Keratinocyte (primary cell): ENCODE results near the gene DSCAML1. TPM values are rescaled to one million over a fixed set of nuclear protein-coding genes. Genes with fewer than 3 reads are reported as not detected.

Experiments used
- DNase-seq: peaks from one replicate; pipeline ENCODE4 v3.0.0-alpha.2; 2011; ENCODE audit warnings: low read depth, missing footprints, low spot score
- FAIRE-seq: peaks from 2 replicates; lab custom pipeline; 2011; peaks lifted over from hg19 to GRCh38; lab: Jason Lieb, UNC
- H2AFZ ChIP-seq: 2 replicates; pipeline ENCODE4 v1.6.0; 2012; ENCODE audit warnings: low read length, control low read depth, inconsistent platforms; ENCODE audit not compliant: control insufficient read depth
- H3K27ac ChIP-seq: 2 replicates; pipeline ENCODE4 v1.5.1; 2011; ENCODE audit warnings: low read length; ENCODE audit not compliant: control insufficient read depth, insufficient read depth
- H3K27me3 ChIP-seq: 3 replicates; pipeline ENCODE4 v1.6.0; 2011; ENCODE audit warnings: low read length; ENCODE audit not compliant: control insufficient read depth, insufficient read depth; ENCODE audit errors: extremely low read depth
- H3K36me3 ChIP-seq, 2 experiments: 2 replicates in 1 of 2; 3 replicates in 1 of 2; pipeline ENCODE4 v1.5.1; 2011; ENCODE audit warnings: low read length in 2 of 2, mild to moderate bottlenecking in 1 of 2; ENCODE audit not compliant: control insufficient read depth in 2 of 2, insufficient read depth in 2 of 2; ENCODE audit errors: extremely low read depth in 1 of 2
- H3K4me1 ChIP-seq: 3 replicates; pipeline ENCODE4 v1.5.1; 2011; ENCODE audit warnings: low read length; ENCODE audit not compliant: control insufficient read depth, insufficient read depth; ENCODE audit errors: extremely low read depth
- H3K4me2 ChIP-seq: 3 replicates; pipeline ENCODE4 v1.6.0; 2011; ENCODE audit warnings: low read depth, low read length; ENCODE audit not compliant: control insufficient read depth, insufficient read depth; ENCODE audit errors: extremely low read depth
- H3K4me3 ChIP-seq, 3 experiments: fragments of 200-600 bp in 1 of 3; sonication (generic) in 1 of 3; 2 replicates in 2 of 3; 3 replicates in 1 of 3; pipeline ENCODE4 v1.5.1; 2011 to 2016; ENCODE audit warnings: low read length in 3 of 3, mild to moderate bottlenecking in 3 of 3, control low read depth in 2 of 3, inconsistent platforms in 1 of 3, low read depth in 1 of 3, mixed read lengths in 1 of 3, mixed run types in 1 of 3, moderate library complexity in 1 of 3; ENCODE audit not compliant: control insufficient read depth in 2 of 3, insufficient read depth in 2 of 3; ENCODE audit errors: extremely low read depth in 1 of 3
- H3K79me2 ChIP-seq: 2 replicates; pipeline ENCODE4 v1.6.0; 2012; ENCODE audit warnings: low read length; ENCODE audit not compliant: control insufficient read depth, insufficient read depth
- H3K9ac ChIP-seq: 3 replicates; pipeline ENCODE4 v1.6.0; 2011; ENCODE audit warnings: low read length; ENCODE audit not compliant: control insufficient read depth, insufficient read depth; ENCODE audit errors: extremely low read depth
- H3K9me1 ChIP-seq: 3 replicates; pipeline ENCODE4 v1.6.0; 2011; ENCODE audit warnings: low read length; ENCODE audit not compliant: control insufficient read depth, insufficient read depth; ENCODE audit errors: extremely low read depth
- H3K9me3 ChIP-seq: 2 replicates; pipeline ENCODE4 v1.5.1; 2012; ENCODE audit warnings: low read depth, low read length; ENCODE audit not compliant: control insufficient read depth
- H4K20me1 ChIP-seq: 3 replicates; pipeline ENCODE4 v1.6.0; 2011; ENCODE audit warnings: low read length; ENCODE audit not compliant: control insufficient read depth, insufficient read depth; ENCODE audit errors: extremely low read depth
- EZH2 ChIP-seq: IDR thresholded peaks from one replicate; pipeline ENCODE4 v1.6.1; 2012; ENCODE audit warnings: inconsistent platforms, mild to moderate bottlenecking, low read length, moderate library complexity
- dilution Hi-C: fragments of 300-500 bp; cut with MboI; formaldehyde crosslinking; loops from one replicate; pipeline ENCODE4 v1.7.0; 2020; ENCODE audit warnings: low sequenced_read_pairs; ENCODE audit not compliant: extremely low pct_ligation_motif_present
- polyA plus RNA-seq, 5 experiments: library from polyadenylated mRNA; depleted of rRNA in 3 of 5; stranded (reverse) in 3 of 5; stranded (forward) in 1 of 5; unstranded in 1 of 5; fragments of >200 nt; gene quantifications; 1 replicate in 1 of 5; 2 replicates in 3 of 5; 3 replicates in 1 of 5; pipeline versions ENCODE4 v1.2.1 to v1.2.3, GENCODE V29; 2011 to 2012; ENCODE audit warnings: missing spikeins in 2 of 5, low read depth in 1 of 5, low replicate concordance in 1 of 5
- TF ChIP-seq, protein P1 (sequence below), 3 experiments: IDR thresholded peaks in 1 of 3; conservative IDR thresholded peaks in 1 of 3; optimal IDR thresholded peaks in 1 of 3; 2 replicates in 2 of 3; 3 replicates in 1 of 3; pipeline versions ENCODE3 to v1.5.1; 2011; ENCODE audit warnings: low read length in 3 of 3, mild to moderate bottlenecking in 3 of 3, moderate library complexity in 2 of 3, control low read depth in 1 of 3, inconsistent platforms in 1 of 3; ENCODE audit not compliant: insufficient read depth in 2 of 3; ENCODE audit errors: extremely low read depth in 1 of 3

DSCAML1 gene
- polyA plus RNA-seq, 1 donor (not counting 4 experiments of a cell fraction or from before 2014, with no cell fraction given) = not detected

DNA sequence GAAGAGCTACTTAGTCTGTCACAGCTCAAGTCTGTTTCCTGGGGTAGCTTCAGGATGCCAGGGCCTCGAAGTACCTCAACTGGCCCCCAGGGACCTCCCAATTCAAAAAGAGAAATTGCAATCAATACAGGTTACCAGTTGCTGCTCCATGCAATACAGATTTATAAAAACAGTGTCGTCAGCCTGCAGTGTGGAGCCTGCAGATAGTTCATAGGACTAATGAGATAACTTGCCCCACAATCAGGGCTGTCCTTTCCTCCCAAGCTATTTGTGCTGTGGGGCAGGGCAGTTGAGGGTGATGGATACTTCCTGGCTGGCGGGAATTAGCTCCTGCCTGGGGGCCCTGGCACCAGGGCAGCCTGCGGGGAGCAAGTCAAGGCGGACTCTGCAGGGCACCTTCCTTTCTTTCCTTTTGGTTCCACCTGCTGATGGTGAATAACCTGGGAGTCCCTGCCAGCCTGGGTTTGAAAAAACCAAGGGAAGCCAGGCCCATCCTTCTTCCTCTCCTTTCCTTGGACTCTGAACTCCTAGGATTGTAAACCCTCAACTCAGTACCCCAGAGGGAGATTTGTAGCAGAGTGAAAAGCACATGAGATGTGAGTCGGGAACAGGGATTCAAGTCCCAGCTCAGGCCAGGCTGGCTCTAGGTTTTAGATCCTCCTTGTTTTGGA, 252.8 kb downstream of the DSCAML1 start:
- dilution Hi-C loops = no loop called here
- Histone ChIP-seq H3K36me3 (no peaks in the 10 kb centered on the region), H3K4me1 (no peaks in the 10 kb centered on the region), H3K9me1 (no peaks in the 10 kb centered on the region), H2AFZ (no peak overlapping the region), H3K4me2 (no peak overlapping the region), H3K79me2 (no peaks in the 10 kb centered on the region), H3K9me3 (no peaks in the 10 kb centered on the region), H3K27ac (no peak overlapping the region), H3K9ac (no peak overlapping the region), H4K20me1 (no peaks in the 10 kb centered on the region), H3K4me3 (no peak overlapping the region), H3K27me3 (peaks cover 14% of the 10 kb centered on the region)
- DNase-seq (no peak), FAIRE-seq (no peak)
- TF ChIP-seq, protein P1, sequence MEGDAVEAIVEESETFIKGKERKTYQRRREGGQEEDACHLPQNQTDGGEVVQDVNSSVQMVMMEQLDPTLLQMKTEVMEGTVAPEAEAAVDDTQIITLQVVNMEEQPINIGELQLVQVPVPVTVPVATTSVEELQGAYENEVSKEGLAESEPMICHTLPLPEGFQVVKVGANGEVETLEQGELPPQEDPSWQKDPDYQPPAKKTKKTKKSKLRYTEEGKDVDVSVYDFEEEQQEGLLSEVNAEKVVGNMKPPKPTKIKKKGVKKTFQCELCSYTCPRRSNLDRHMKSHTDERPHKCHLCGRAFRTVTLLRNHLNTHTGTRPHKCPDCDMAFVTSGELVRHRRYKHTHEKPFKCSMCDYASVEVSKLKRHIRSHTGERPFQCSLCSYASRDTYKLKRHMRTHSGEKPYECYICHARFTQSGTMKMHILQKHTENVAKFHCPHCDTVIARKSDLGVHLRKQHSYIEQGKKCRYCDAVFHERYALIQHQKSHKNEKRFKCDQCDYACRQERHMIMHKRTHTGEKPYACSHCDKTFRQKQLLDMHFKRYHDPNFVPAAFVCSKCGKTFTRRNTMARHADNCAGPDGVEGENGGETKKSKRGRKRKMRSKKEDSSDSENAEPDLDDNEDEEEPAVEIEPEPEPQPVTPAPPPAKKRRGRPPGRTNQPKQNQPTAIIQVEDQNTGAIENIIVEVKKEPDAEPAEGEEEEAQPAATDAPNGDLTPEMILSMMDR (optimal IDR thresholded peaks at IDR 0.05 in 1 of 3, IDR thresholded peaks at IDR 0.05 in 1 of 3, conservative IDR thresholded peaks at IDR 0.05 in 1 of 3; ENCODE audit: extremely low read depth in 1 of 3, insufficient read depth in 2 of 3, low read length in 3 of 3) = no peak
- no peak for TF ChIP-seq EZH2

DNA sequence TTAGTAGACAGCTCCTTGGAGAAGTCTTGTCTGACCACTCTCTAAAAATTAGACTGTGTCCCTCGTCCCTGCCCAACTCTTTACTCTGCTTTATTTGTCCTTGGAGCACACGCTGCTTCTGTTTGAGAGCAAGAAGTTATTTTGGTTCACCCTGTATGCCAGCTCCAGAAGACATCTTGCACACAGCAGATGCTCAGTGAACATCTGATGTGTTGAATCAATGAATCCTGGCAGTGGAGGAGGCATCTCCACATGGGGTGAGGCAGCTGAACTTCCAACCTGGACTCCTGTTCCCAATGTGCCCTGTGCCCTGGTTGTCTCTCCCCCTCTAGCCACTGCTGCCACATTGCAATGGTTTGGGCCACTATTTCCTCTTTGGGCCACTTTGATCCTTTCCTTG, 255.8 kb downstream of the DSCAML1 start:
- H2AFZ ChIP-seq = no peak overlapping the region
- no peak overlapping the region for H3K4me3 ChIP-seq
- H3K27me3 ChIP-seq = peaks cover 8% of the 10 kb centered on the region
- H3K9me3 ChIP-seq = no peaks in the 10 kb centered on the region
- no peaks in the 10 kb centered on the region for H3K9me1 ChIP-seq
- FAIRE-seq (no peak), DNase-seq (no peak)
- H4K20me1 ChIP-seq = no peaks in the 10 kb centered on the region
- H3K36me3 ChIP-seq = no peaks in the 10 kb centered on the region
- H3K9ac ChIP-seq = no peak overlapping the region
- TF ChIP-seq, protein P1 (optimal IDR thresholded peaks at IDR 0.05 in 1 of 3, IDR thresholded peaks at IDR 0.05 in 1 of 3, conservative IDR thresholded peaks at IDR 0.05 in 1 of 3; ENCODE audit: extremely low read depth in 1 of 3, insufficient read depth in 2 of 3, low read length in 3 of 3) = no peak
- no peak for TF ChIP-seq EZH2
- H3K4me2 ChIP-seq = no peak overlapping the region
- H3K27ac ChIP-seq = no peak overlapping the region
- H3K79me2 ChIP-seq = no peaks in the 10 kb centered on the region
- dilution Hi-C loops = no loop called here
- no peaks in the 10 kb centered on the region for H3K4me1 ChIP-seq
